Measurements from ENCODE around the gene OCIAD2. TPM values are rescaled to one million over a fixed set of nuclear protein-coding genes. Genes with fewer than 3 reads are reported as not detected.

OCIAD2 gene
- total RNA-seq, 1 experiment from 2014 or later: 64.0 TPM

DNA sequence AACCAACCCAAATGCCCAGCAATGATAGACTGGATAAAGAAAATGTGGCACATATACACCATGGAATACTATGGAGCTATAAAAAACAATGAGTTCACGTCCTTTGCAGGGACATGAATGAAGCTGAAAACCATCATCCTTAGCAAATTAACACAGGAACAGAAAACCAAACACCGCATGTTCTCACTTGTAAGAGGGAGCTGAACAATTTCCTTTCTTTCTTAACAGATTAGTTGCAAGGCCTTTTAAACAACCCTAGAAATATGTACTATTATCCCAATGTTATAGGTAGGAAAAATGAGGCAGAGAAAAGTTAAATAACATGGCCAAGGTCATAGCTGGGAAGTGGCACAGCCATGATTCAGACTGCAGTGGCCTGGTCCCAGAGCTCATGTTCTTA is 5.8 kb upstream of the OCIAD2 start:
- H3K27me3 ChIP-seq (ENCODE audit: insufficient read depth, low read length): no peaks in the 10 kb centered on the region
- ATAC-seq (no peak), DNase-seq (ENCODE audit: low read depth, low spot score) (no peak)
- H3K4me1 ChIP-seq (ENCODE audit: control insufficient read depth in 1 of 2, insufficient read depth in 2 of 2, low read length in 2 of 2): peaks cover 8 to 35% of the 10 kb centered on the region in 2 experiments
- H3K9me3 ChIP-seq (ENCODE audit: control insufficient read depth in 1 of 2, insufficient read depth in 1 of 2, low read depth in 1 of 2, low read length in 2 of 2): no peaks in the 10 kb centered on the region
- H3K79me2 ChIP-seq (ENCODE audit: insufficient read depth, low read length): no peaks in the 10 kb centered on the region
- H3K4me2 ChIP-seq (ENCODE audit: low read length): no peak overlapping the region
- no peak overlapping the region for H3K27ac ChIP-seq (ENCODE audit: low read depth, low read length)
- BruUV-seq (replicated peaks): no TSS peak
- H3K4me3 ChIP-seq (replicated peaks in 1 of 2; ENCODE audit: low read depth in 1 of 2, low read length in 2 of 2): no peak overlapping the region
- intact Hi-C loops (cut with micrococcal nuclease): no loop called here
- no peaks in the 10 kb centered on the region for H3K36me3 ChIP-seq (ENCODE audit: control insufficient read depth in 1 of 2, insufficient read depth in 2 of 2, low read length in 2 of 2)
- H3K9ac ChIP-seq (ENCODE audit: low read length): no peak overlapping the region
- CTCF ChIA-PET: interaction anchor here (1.2 kb wide), 1 partner anchor 32 kb away, joined by 4 read pairs; no protein-coding TSS in a partner anchor
- H2AFZ ChIP-seq (ENCODE audit: low read depth, low read length, poor library complexity, severe bottlenecking): no peak overlapping the region
- no peak for TF ChIP-seq ZFX (IDR thresholded peaks at IDR 0.05)
- TF ChIP-seq JUND (IDR thresholded peaks at IDR 0.05): no peak
- no peak for TF ChIP-seq SRF (IDR thresholded peaks at IDR 0.05; ENCODE audit: low read depth)
- TF ChIP-seq, protein P1, sequence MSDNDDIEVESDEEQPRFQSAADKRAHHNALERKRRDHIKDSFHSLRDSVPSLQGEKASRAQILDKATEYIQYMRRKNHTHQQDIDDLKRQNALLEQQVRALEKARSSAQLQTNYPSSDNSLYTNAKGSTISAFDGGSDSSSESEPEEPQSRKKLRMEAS (IDR thresholded peaks at IDR 0.05): no peak
- TF ChIP-seq CBX3 (IDR thresholded peaks at IDR 0.05; ENCODE audit: low read depth): no peak
- RAD21 ChIA-PET (ENCODE audit: low non-redundant PET in 1 of 2, low total read pairs in 2 of 2, uncharacterized antibody in 2 of 2, unreplicated experiment in 2 of 2): no interaction called here
- POLR2A ChIA-PET: interaction anchor here (0.7 kb wide), 1 partner anchor 31 kb away, joined by 3 read pairs; no protein-coding TSS in a partner anchor
- H3K9me2 ChIP-seq (ENCODE audit: insufficient read depth): no peaks in the 10 kb centered on the region
- no peaks in the 10 kb centered on the region for H4K20me1 ChIP-seq (ENCODE audit: insufficient read depth)

DNA sequence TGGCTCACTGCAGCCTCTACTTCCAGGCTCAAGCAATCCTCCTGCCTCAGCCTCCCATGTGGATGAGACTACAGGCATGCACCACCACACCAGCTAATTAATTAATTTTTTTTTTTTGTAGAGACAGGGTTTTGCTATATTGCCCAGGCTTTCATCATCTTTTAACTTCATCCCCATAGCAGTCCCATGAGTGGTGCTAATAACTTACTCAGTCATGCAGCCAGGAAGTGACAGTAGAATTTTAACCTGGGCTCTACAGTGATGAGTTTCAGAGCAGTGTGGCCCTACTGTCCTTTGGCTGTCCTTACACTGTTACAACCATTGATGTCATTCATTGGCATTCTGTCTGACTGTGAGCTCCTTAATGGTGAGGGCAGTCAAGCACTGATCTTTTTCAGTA is 3.9 kb upstream of the OCIAD2 start:
- ChIA-PET RAD21 (ENCODE audit: low non-redundant PET in 1 of 2, low total read pairs in 2 of 2, uncharacterized antibody in 2 of 2, unreplicated experiment in 2 of 2) (no interaction called here), POLR2A (interaction anchor here (1.2 to 1.4 kb wide), 2 partner anchors 9 to 34 kb away, joined by 3 to 4 read pairs; no protein-coding TSS in a partner anchor), CTCF (interaction anchor here (0.8 to 1.9 kb wide), 2 partner anchors 34 to 332 kb away, joined by 3 to 4 read pairs; no protein-coding TSS in a partner anchor)
- intact Hi-C loops (cut with micrococcal nuclease): no loop called here
- Histone ChIP-seq H3K4me3 (replicated peaks in 1 of 2; ENCODE audit: low read depth in 1 of 2, low read length in 2 of 2) (no peak overlapping the region), H3K79me2 (ENCODE audit: insufficient read depth, low read length) (no peaks in the 10 kb centered on the region; the same call in 1 of the 2 replicates), H3K4me2 (ENCODE audit: low read length) (no peak overlapping the region), H3K9ac (ENCODE audit: low read length) (no peak overlapping the region), H3K9me2 (ENCODE audit: insufficient read depth) (no peaks in the 10 kb centered on the region), H2AFZ (ENCODE audit: low read depth, low read length, poor library complexity, severe bottlenecking) (no peak overlapping the region), H3K27ac (ENCODE audit: low read depth, low read length) (no peak overlapping the region), H3K27me3 (ENCODE audit: insufficient read depth, low read length) (no peaks in the 10 kb centered on the region), H4K20me1 (ENCODE audit: insufficient read depth) (no peaks in the 10 kb centered on the region), H3K36me3 (ENCODE audit: control insufficient read depth in 1 of 2, insufficient read depth in 2 of 2, low read length in 2 of 2) (no peaks in the 10 kb centered on the region), H3K4me1 (ENCODE audit: control insufficient read depth in 1 of 2, insufficient read depth in 2 of 2, low read length in 2 of 2) (peaks cover 15 to 48% of the 10 kb centered on the region in 2 experiments), H3K9me3 (ENCODE audit: control insufficient read depth in 1 of 2, insufficient read depth in 1 of 2, low read depth in 1 of 2, low read length in 2 of 2) (no peaks in the 10 kb centered on the region)
- DNase-seq (ENCODE audit: low read depth, low spot score) (no peak), ATAC-seq (no peak)
- TF ChIP-seq ZNF274 (IDR thresholded peaks at IDR 0.05; ENCODE audit: low read depth, low read length) (no peak), RAD21 (IDR thresholded peaks at IDR 0.05; ENCODE audit: low read depth) (no peak), TCF7L2 (IDR thresholded peaks at IDR 0.05; ENCODE audit: borderline replicate concordance, extremely low read depth, insufficient read depth, insufficient read length) (no peak), CEBPB (IDR thresholded peaks at IDR 0.05; ENCODE audit: low read depth) (peak; percentile 70)
- TF ChIP-seq, protein P2, sequence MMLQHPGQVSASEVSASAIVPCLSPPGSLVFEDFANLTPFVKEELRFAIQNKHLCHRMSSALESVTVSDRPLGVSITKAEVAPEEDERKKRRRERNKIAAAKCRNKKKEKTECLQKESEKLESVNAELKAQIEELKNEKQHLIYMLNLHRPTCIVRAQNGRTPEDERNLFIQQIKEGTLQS (IDR thresholded peaks at IDR 0.05): no peak
- TF ChIP-seq, protein P3, sequence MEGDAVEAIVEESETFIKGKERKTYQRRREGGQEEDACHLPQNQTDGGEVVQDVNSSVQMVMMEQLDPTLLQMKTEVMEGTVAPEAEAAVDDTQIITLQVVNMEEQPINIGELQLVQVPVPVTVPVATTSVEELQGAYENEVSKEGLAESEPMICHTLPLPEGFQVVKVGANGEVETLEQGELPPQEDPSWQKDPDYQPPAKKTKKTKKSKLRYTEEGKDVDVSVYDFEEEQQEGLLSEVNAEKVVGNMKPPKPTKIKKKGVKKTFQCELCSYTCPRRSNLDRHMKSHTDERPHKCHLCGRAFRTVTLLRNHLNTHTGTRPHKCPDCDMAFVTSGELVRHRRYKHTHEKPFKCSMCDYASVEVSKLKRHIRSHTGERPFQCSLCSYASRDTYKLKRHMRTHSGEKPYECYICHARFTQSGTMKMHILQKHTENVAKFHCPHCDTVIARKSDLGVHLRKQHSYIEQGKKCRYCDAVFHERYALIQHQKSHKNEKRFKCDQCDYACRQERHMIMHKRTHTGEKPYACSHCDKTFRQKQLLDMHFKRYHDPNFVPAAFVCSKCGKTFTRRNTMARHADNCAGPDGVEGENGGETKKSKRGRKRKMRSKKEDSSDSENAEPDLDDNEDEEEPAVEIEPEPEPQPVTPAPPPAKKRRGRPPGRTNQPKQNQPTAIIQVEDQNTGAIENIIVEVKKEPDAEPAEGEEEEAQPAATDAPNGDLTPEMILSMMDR (IDR thresholded peaks at IDR 0.05 in 2 of 3, conservative IDR thresholded peaks at IDR 0.05 in 1 of 3; ENCODE audit: borderline replicate concordance in 1 of 3, insufficient read depth in 1 of 3, low read depth in 2 of 3, low read length in 2 of 3): no peak
- no TSS peak for BruUV-seq (replicated peaks)
